HG03558 (cell line): ENCODE measurements around the gene DPM2.

Source experiments
- ATAC-seq: cut with Tn5 transposase; IDR thresholded peaks from one replicate; pipeline ENCODE4 v1.9.1; 2021; ENCODE audit warnings: moderate number of reproducible peaks; ENCODE audit not compliant: unreplicated experiment; ENCODE audit errors: extremely low read depth

DPM2 gene, protein sequence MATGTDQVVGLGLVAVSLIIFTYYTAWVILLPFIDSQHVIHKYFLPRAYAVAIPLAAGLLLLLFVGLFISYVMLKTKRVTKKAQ

DNA sequence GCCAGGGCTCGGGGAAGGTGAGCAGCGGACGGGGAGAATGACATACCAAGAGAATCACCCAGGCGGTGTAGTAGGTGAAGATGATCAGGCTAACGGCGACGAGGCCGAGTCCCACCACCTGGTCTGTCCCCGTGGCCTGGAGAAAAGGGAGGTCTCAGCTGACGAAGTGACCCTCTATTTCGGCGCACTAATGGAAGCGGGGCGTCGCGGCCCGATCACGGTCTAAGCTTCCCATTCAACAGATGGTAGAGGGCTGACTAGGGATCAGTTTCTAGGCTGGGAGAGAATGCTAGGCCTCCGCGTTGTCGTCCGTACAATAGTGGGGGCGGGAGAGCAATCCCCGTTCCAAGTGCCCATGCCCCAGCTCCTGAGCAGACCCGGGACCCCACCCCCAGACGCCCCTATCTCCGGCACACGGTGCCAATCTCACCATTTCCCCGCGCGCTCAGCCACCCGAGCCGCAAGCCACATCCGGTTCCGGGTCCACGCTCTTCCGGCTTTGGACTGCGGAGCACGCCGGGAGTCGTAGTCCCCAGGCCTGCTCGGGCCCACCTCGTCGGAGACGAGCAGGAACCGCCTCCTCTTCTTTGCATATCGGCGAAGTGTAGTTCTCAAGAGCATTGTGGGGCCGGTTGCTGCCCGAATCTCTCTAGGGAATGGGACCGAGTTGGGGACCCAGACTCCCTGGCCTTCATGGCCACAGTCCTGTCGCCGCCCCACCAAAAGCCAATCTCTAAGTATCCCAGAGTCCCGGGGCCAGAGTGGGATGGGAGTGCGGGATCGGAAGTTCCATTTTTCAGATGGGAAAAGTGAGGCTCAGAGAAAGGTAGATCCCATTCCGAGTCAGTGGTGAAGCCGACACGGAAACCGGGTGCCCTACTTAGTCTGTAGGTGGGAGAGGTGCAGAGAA lies at the start of gene DPM2:
Gene DPM2 (minus strand): TSS at position 467 of the 910 bp plus-strand sequence. CDS start 34 bp downstream, at position 433.
- peak; percentile 61 for ATAC-seq

DNA sequence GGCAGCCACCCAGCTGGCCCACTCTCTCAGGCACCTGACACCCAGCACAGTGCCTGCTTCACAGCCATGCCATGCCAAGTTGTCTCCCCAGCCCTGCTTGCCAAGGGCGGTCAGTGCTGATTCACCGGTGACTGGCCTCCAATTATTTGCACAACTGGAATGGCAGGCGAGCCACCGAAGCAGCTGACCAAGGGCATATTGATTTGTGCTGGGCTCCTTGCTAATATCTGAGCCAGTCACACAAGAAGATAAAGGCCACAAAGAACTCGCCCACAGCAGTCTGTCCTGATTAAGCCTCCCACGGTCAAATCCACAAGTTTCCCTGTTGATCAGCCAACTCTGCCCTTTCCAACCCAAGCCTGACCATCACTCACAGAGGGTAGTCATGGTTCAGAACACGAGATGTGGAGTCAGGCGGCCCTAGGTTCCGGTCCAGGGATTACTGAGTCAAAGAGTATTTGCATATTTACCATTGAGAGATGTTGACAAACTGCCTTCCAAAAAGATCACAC lies 49.5 kb upstream of the DPM2 start:
- ATAC-seq: no peak

DNA sequence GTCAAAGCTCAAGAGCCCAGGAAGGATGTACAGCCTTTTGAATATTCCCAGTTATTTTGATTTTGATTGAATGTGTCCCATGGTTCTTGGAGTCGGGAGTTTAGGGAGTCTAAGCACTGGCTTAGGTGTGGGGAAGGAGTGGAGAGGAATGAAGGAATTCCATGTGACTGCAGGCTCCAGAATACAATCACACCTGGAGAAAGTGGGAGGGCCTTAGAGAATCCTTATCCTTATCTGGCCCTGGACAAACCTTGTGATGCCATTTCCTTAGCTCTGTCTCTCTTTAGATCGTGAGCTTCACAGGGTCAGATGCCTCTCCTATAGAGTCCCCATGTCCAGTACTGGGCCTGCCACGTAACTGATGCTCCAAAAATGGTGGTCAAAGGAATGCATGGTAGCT lies 47.4 kb upstream of the DPM2 start:
- no peak for ATAC-seq

DNA sequence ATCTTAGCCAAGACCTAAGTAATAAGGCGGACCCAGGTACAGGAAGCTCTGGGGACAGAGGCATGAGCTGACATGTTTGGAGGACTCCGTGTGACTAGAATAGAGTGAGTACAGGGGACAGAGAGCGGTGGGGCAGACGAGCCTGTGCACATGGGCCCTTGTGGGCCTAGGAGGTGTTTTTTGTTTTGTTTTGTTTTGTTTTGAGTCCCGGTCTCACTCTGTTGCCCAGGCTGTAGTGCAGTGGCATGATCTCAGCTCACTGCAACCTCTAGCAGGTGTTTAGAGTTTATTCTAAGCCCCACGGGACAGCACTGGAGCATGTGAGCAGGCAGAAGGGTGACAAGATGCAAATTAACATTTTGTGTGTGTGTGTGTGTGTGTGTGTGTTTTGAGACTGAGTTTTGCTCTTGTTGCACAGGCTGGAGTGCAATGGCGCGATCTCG lies 46.2 kb upstream of the DPM2 start:
- peak; percentile 23 for ATAC-seq

DNA sequence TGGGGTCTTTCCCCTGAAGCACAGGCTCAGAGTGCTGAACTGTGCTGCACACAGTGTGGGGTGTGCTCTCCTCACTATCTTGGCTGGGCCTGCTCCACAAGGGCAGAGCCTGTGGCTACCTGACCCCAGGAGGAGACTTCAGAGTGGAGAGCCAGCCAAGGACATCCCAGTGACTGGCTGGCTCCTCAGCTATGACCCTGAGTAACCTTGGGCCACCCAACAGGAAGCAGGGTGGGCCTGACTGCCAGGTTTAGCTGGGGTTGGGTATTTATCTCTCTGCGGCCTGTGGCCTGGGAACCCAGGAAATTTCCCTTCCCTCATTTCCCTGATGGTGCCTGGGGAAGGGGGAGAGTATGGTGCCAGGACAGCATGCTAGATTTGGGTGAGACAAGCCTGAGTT lies 45.3 kb upstream of the DPM2 start:
- ATAC-seq: no peak

DNA sequence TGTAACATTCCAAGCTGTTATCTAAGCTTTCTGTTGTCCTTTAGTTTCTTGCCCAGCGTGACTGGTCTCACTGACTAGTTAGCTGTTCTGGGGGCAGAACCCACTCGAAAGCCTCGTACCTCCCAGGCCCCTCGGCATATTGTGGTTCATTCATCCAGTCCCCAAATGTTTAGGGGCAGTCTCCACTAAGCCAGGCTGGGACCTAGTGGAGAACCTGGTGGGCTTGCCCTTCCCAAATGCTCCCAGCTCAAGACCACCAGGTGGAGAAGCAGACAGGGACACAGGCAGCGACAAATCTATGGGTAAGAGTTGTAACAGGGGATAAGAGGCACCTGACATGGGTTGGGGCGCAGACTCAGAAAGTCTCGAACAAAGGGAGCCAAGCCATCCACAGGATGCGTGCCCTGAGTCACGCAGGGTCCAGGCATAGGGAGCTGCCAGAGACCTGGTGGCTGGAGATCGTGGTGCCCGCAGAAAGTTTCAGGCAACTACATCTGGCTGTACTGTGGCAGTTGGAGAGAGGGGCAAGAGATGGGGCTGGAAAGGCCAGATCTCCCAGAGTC lies 44.0 kb upstream of the DPM2 start:
- no peak for ATAC-seq

DNA sequence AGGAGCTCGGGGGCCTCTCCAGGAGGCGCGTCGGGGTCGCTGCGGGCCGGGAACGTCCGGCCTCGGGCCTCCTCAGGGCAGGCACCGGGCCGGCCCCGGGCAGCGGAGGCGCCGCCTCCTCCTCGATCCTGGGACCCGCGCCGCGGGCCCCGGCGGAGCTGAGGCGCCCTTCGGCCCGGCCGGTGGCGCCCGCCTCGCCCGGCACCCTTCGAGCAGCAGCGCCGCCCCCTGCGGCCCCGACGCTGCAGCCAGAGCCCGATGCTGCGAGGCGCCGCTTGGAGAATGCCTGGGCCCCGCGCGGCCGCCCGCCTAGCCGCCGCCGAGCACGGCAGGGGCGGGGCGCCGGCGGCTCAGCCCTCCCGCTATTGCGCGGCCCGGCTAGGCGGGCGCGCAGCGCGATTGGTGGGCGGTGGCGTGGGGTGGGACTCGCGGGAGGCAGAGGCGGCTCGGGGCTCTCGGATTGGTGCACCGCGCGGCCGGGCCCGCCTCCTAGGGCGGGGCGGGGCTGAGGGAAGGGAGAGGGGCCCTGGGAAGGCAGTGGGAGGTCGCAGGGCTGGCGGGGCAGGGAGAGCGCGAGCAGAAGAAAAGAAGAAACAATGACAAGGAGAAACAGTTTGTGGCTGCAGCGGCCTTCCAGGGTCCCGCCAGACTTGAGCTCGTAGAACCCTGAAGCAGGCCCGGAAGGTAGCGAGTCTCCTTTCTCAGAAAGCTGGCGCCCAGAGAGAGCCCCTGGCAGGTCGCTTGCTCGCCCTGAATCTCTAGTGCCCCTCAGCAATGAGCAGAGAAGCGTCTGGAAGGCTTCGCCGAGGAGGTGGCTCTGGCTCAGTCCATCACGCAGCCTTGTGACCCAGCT lies 43.3 kb upstream of the DPM2 start, which contains the start of gene EEIG1:
Gene EEIG1 (minus strand): TSS at position 284 of the 853 bp plus-strand sequence. CDS start 852 bp downstream, outside the sequence.
- ATAC-seq: peak; percentile 47

DNA sequence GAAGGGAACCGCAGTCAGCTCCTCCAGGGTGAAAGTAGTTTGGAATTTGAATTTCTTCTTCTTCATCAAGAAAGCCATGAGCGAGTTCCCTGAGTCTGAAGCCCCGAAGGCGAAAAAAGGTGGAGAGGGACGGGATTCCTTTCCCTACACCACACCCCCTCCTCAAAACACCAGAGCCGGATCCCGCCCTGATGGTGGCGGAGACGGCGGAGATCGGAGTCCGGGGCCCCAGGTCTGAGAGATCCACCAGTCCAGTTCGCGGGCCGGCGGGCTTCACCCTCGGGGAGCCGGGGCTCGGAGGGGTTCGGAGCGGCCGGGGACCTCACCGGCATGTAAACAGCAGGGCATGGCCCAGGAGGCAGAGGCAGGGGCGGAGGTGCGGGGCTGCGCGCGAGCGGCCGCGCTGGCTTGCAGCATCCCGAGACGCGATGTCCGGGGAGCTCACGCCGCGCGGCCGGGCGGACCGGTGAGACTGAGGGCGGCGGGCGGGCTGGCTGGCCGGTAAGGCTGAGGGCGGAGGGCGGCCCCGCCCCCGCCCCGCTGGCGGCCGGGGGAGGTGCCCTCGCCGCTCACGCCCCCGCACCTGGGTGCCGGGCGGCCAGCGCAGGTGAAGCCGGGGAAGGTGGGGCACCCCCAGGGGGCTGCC lies 42.5 kb upstream of the DPM2 start:
- no peak for ATAC-seq

DNA sequence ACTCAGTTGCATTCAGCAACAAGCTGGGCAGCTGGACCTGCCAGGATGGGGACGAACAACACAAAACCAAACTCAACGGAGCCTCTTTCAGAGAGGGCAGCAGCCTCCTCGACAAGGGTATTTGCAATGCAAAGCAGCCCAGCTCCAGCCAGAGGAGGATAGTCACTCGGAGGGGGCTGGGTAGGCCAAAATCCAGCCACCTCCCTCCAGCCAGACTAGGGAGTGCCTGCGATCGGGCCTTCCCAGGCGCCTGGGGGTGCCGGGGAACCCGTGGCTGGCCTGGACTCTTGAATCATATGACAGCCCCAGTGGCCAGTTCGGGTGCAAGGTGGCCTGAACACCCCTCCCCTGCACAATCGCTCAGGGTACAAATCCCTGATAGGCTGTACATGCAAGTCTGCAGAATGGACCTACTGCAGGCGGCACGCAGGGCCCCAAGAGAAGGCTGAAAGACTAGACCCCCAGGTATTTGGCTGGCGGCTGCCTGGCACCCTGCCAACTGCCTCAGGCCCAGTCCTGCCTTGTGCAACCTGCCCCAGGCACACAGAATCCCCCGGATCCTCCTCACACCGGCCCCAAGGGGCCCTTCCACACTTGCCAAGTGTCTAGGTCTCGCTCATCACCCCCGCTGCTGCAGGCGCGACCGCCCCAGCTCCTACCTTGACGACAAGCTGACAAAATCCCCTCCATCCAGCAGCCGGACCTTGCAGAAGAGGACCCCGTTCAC lies 41.8 kb upstream of the DPM2 start:
- no peak for ATAC-seq

DNA sequence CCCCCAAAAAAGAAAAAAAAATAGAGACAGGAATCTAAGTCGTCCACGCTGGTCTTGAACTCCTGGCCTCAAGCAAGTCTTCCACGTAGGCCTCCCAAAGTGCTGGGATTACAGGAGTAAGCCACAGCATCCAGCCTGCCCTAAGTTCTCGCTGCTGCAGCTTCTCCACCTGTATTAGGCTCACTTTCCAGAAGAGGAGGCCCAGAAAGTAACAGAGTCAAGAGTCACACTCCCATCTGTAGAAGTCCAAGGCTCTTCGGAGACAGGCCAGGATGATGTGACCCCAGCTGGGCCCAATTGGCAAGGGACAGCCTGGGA lies 41.3 kb upstream of the DPM2 start:
- no peak for ATAC-seq

DNA sequence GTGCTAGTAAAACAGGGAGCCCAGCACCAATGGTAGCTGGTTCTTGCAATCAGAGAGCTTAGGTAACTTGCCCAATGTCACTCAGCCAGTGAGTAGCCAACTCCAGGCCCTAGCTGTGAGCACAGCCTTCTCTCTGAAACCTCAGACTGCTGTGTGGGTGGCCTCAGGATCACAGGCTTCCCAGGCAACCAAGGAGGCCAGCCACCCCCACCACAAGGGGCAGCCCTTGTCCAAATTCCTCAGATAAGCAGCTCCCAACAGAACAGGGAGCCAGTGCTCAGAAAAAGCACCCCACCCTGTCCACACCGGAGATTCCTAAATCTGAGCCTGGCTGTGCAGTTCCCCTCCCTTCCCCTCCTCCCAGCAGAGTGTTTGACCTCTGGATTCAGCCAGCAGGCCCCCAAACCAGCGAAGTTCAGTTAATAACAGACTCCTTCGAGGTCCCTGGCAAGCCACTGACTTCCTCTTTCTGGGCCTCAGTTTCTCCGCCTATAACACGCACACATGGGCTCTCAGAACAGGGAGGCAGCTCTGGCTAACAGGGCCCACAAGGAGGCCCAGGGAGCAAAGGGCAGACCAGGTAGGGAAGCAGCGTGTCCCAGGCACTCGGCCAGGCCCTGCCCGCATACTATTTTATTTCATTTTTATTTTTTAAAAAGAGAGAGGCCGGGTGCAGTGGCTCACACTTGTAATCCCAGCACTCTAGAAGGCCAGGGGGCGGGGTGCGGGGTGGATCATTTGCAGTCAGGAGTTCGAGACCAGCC lies 40.4 kb upstream of the DPM2 start:
- ATAC-seq: no peak

DNA sequence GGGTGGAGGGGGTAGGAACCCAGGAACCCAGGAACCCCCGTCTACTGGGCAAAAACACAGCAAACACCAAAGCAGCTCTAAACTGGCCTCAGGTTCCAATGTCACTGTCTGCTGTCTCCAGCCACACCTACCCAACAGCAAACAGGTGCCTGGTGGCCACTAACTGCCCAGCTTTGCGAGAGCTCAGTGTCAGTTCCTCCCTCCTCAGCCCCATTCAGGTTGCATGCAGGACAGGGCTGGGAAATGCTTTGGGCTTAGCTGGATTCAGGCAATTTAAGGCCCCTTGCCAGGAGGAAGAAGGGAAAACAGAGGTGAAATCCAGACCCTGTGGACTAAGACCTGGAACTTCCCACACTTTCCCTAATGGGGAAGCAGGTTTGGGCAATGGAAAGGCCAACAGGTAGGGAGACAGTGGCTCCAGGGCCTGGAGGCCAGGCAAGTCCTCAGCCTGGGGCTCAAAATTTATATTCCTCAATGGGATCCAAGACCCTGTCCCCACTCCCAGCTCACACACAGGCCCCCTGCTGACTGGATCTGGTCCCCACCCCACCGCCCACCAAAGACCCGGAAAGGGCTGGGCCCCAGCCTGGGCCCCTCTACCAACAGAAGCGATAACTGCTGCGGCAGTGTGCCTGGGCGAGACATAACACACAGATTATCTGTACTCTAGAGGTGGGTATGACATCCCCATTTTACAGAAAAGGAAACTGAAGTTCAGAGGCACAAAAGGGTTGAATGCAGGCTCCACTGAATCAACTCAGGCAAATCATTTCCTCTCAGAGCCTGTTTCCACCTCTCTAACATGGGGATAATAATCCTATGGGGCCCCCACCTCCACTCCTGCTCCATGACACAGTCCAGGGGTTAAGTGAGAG lies 39.6 kb upstream of the DPM2 start:
- no peak for ATAC-seq

DNA sequence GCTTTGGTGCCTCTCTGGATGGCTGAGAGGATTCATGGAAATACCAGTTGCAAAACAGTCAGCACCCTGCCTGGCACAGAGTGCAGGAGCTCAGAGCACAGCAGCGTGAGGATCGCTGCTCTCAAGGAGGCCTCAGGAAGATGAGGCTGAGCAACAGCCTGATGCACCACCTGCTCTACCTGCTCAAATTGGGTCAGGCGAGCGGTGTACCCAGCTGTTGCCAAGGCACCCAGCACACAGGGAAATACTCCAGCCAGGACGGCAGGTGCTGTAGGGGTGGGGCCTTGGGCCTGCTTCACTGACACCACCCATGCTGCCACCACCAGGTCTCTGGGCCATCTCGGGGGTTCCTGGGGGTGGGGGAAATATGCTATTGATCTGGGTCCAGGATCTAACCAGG lies 38.8 kb upstream of the DPM2 start:
- no peak for ATAC-seq

DNA sequence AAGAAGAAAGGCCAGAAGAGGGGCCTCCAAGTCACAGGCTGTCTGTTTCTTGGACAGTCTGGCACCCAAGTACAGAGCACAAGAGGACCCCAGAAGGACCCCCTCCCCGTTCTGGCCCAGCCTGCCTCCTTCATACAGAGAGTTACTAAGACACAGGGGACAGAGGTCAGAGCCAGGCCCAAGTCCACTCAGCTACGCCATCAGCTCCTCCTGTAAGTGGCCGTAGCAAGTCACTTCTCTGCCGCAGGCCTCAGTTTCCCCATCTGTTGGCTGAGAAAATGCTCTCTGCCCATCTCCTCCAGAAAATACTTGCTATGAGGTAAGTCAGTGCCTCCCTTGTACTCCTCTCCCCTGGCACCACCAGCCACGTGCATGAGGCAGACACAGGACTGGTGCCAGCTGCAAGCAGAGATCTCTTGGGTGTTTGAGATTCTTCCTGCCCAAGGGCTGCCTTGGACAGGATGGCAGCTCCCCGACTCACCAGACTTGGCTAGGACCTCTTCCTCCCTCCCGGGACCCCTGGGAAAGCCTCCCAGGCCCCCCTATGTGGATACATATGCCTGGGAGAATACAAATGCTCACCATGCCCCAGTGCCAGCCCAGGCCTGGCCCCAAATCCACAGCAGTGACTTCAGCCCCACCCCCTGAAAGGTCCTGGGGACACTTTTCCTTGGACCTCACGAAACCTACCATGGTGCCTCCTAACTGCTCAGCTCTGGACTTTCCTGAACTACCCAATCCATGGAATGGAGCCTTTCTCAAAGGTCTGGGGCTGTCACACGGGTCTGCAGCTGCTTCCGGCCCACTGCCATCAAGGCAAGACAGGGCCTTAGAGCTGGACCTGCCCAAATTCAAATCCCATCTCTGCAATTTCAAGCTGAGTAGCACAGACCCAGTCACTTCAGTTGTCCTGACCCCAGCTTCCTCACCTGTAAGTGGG lies 38.0 kb upstream of the DPM2 start:
- no peak for ATAC-seq

DNA sequence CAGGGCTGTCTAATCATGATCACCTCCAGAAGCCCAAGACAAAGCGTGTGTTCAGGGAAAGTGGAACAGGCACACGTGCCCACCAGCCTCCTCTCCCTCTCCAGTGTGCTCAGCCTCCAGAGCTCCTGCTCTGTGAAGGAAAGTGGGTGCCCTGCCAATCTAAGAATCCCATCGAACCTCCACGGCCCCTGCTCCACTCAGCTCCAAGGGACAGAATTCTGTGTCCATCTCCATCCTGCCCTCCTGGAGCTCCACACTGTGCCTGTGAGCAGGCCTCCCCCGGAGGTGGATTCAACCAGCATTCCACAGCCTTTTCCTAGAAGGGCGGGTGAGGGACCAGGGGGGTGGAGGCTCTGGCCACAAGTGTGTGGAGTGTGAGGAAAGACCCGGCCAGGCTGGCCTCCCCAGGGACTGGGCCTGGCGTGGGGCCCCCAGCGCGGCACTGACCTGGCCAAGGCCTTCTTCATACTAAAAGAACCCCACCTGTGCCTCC lies 37.2 kb upstream of the DPM2 start:
- no peak for ATAC-seq

DNA sequence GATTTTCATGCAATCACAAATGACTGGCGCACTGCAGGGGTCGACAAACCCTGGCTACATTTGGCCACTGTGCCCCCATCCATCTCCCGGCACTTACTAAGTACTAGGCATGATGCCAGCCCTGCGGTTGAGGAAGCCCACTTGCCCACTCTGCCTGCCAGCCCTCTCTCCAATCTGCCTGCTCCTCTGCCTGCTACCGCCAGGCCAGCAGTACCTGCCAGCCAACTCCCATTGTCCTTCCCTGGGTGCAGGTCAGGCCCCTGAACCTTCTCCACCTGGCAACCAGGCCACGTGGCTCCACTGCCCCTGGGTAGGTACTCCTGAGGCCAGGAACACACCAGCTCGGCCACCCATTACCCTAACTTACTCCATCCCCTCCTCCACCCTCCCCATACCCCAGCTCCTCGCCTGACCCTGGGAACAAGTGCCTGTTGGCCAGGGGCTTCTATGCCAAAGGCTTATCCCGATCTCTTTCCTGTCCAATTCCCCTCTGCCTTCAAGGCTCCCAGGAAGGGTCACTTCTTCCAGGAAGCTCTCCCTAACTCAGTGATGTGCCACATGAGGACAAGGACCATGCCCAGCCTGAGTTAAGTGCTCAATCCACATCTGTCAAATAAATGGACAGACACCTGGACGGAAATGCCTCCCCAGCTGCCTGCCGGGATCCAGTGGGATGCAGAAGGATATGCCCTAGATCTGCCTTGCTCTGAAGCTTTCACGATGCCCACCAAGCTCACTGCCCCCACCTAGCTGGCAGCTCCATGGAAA lies 36.5 kb upstream of the DPM2 start:
- no peak for ATAC-seq
